PC-3 (cell line): ENCODE results near the gene ADAMTSL1.

Source experiments
- CTCF ChIP-seq: fragments of 300-600 bp; sonication (generic); conservative IDR thresholded peaks from 2 replicates; pipeline ENCODE4 v1.5.1; 2017; ENCODE audit warnings: antibody characterized with exemption, low read depth, mild to moderate bottlenecking, low read length
- EZH2 ChIP-seq: fragments of 300-600 bp; sonication (generic); IDR thresholded peaks from one replicate; pipeline ENCODE4 v1.6.1; 2017; ENCODE audit warnings: antibody characterized with exemption, mild to moderate bottlenecking, low read length; ENCODE audit not compliant: unreplicated experiment
- EZH2phosphoT487 ChIP-seq: fragments of 300-600 bp; sonication (generic); IDR thresholded peaks from 2 replicates; pipeline ENCODE4 v1.6.1; 2018; ENCODE audit warnings: mild to moderate bottlenecking, antibody characterized with exemption, low read length, borderline replicate concordance

- no peak for TF ChIP-seq EZH2
- no peak for TF ChIP-seq CTCF
- TF ChIP-seq EZH2phosphoT487: no peak
Observed at GRCh38 chr9:18766989-18767550, 293.1 kb downstream of the ADAMTSL1 start.
